Measurements from ENCODE around the gene PLCG1.

DNA sequence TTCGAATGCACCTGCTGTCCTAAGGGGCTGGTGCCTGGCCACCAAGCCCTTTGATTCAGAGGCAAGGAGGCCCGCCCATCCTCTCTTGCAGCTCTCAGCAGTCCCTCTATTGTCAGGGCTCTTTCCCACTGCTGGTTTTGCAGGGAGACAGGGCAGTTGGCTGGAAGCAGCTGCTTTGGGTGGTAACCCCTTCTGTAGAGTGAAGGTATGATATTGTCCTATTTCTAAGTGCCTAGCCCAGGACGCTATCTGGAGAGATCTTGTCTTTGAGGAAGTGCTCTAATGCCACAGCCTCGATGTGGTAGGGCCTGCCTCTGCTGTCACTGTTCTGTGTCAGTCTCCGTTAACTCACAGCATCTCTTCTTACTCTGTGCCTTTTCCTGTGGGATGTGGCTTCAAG, 5.6 kb downstream of the PLCG1 start:
- TF ChIP-seq POLR2AphosphoS5 (IDR thresholded peaks at IDR 0.05), result peak in 1 of 3 donors; percentile 22
- TF ChIP-seq, protein P1, sequence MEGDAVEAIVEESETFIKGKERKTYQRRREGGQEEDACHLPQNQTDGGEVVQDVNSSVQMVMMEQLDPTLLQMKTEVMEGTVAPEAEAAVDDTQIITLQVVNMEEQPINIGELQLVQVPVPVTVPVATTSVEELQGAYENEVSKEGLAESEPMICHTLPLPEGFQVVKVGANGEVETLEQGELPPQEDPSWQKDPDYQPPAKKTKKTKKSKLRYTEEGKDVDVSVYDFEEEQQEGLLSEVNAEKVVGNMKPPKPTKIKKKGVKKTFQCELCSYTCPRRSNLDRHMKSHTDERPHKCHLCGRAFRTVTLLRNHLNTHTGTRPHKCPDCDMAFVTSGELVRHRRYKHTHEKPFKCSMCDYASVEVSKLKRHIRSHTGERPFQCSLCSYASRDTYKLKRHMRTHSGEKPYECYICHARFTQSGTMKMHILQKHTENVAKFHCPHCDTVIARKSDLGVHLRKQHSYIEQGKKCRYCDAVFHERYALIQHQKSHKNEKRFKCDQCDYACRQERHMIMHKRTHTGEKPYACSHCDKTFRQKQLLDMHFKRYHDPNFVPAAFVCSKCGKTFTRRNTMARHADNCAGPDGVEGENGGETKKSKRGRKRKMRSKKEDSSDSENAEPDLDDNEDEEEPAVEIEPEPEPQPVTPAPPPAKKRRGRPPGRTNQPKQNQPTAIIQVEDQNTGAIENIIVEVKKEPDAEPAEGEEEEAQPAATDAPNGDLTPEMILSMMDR (IDR thresholded peaks at IDR 0.05 in 8 of 11, conservative IDR thresholded peaks at IDR 0.05 in 3 of 11), result no peak
- no peak for TF ChIP-seq POLR2A (IDR thresholded peaks at IDR 0.05)
